GM21528 (cell line): Measurements from ENCODE around the gene MBD3L1.

Experiments
- ATAC-seq: cut with Tn5 transposase; IDR thresholded peaks from one replicate; pipeline ENCODE4 v1.9.1; 2021; ENCODE audit warnings: mild to moderate bottlenecking, moderate library complexity; ENCODE audit not compliant: unreplicated experiment, low FRiP score

The MBD3L1 gene

GRCh38 chr19:8880868-8881488, 48.8 kb downstream of the MBD3L1 start:
- ATAC-seq = no peak

- no peak for ATAC-seq
Measured at GRCh38 chr19:8881512-8881911, 49.3 kb downstream of the MBD3L1 start.

- no peak for ATAC-seq
Measured at GRCh38 chr19:8884416-8884815, 52.2 kb downstream of the MBD3L1 start.

GRCh38 chr19:8887364-8887763, 55.2 kb downstream of the MBD3L1 start:
- ATAC-seq = no peak

GRCh38 chr19:8890260-8890659, 58.1 kb downstream of the MBD3L1 start:
- ATAC-seq = no peak
